SH-SY5Y (cell line): Measurements from ENCODE around the gene KLHDC8B.

ENCODE experiments used
- GATA2 ChIP-seq: IDR thresholded peaks from 2 replicates; pipeline ENCODE4 v1.6.1; 2011; ENCODE audit warnings: mild to moderate bottlenecking, low read depth, low read length
- GATA3 ChIP-seq: IDR thresholded peaks from 2 replicates; pipeline ENCODE4 v1.6.1; 2011; ENCODE audit warnings: low read depth, mild to moderate bottlenecking, low read length, moderate library complexity

DNA sequence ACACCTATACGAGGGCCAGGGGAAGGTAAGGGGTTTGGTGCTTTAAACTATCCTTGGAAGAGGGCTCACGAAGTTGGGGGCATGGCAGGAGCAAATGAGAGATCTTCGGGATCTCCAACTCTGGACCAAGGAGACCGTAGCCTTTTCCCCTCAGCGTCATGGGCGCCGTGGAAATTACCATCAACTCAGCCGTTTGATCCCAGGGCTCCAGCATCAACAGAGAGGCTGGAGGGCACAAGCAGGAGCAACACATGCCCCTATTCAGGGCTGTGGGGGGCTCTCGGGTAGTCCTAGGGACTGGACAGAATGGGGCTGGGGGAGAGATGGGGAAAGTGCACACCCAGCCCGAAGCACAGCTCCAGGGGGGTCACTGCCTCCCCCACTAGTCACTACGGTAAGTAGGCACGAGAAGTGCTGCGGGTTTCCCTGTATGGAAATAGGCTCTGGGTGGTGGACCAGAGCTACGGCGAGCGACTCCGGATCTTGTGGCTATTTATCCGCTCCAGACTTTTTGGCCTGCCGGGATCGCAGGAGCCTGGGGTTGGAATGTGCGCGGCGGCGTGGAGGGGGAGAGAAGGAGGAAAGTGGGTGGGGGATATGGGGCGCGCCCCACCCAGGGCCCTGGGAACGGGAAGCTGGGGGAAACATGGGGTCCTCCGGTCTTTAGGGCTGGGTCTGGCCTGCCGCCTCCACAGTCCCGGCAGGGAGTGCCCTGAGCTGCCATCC is 38.0 kb upstream of the KLHDC8B start:
- no peak for TF ChIP-seq GATA2
- no peak for TF ChIP-seq GATA3
